HL-60/S4 (cell line): Measurements from ENCODE around the gene WDR73.

Experiments used
- in situ Hi-C: fragments of 300-500 bp; cut with MboI; formaldehyde crosslinking; loops from 2 replicates; pipeline ENCODE4 v1.14.3; 2022; ENCODE audit warnings: low sequenced_read_pairs

The WDR73 gene

DNA sequence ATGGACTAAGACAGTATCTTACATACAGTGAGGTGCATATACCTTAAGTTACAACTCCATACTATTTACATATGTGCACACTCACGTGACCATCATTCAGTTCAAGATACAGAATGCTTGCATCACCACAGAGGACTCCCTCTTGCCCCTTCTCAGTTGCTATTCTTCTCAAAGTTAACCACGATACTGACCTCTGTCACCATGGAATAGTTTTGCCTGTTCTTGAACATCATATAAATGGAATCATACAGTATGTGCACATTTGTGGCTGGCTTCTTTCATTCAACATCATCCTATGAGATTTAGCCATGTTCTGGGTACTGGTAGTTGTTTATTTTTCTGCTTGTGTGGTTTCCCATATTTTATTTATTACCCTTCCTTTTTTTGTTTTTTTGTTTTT, 63.7 kb downstream of the WDR73 start:
- in situ Hi-C loops: no loop called here
